Osteoblast (primary cell): ENCODE data around the gene TAF10. TPM values are rescaled to one million over a fixed set of nuclear protein-coding genes. Genes with fewer than 3 reads are reported as not detected.

Experiments
- DNase-seq: peaks from one replicate; pipeline ENCODE4 v3.0.0; 2011; ENCODE audit warnings: low spot score, mixed read lengths; ENCODE audit not compliant: insufficient read length; ENCODE audit errors: missing footprints
- H2AFZ ChIP-seq: 2 replicates; pipeline ENCODE4 v1.6.0; 2011; ENCODE audit warnings: mild to moderate bottlenecking, low read length
- H3K27ac ChIP-seq: 2 replicates; pipeline ENCODE4 v1.5.1; 2011; ENCODE audit warnings: mild to moderate bottlenecking, low read depth, low read length, moderate library complexity
- H3K27me3 ChIP-seq: 2 replicates; pipeline ENCODE4 v1.6.0; 2012; ENCODE audit warnings: mild to moderate bottlenecking, control low read depth, inconsistent platforms, low read length, moderate library complexity; ENCODE audit not compliant: insufficient read depth
- H3K36me3 ChIP-seq: 2 replicates; pipeline ENCODE4 v1.5.1; 2011; ENCODE audit warnings: mild to moderate bottlenecking, low read length, control low read depth, moderate library complexity; ENCODE audit not compliant: insufficient read depth
- H3K4me1 ChIP-seq: 2 replicates; pipeline ENCODE4 v1.5.1; 2011; ENCODE audit warnings: mild to moderate bottlenecking, low read length, control low read depth, moderate library complexity; ENCODE audit not compliant: insufficient read depth
- H3K4me2 ChIP-seq: 2 replicates; pipeline ENCODE4 v1.6.0; 2011; ENCODE audit warnings: mild to moderate bottlenecking, low read length; ENCODE audit not compliant: insufficient read depth
- H3K4me3 ChIP-seq: fragments of 200-600 bp; sonication (generic); 3 replicates; pipeline ENCODE4 v1.5.1; 2012; ENCODE audit warnings: mild to moderate bottlenecking, low read length, inconsistent platforms; ENCODE audit not compliant: insufficient read depth
- H3K79me2 ChIP-seq: 2 replicates; pipeline ENCODE4 v1.6.0; 2012; ENCODE audit warnings: mild to moderate bottlenecking, low read length, control low read depth, inconsistent platforms; ENCODE audit not compliant: insufficient read depth
- H3K9me3 ChIP-seq: 2 replicates; pipeline ENCODE4 v1.5.1; 2011; ENCODE audit warnings: low read depth, low read length, control low read depth
- H4K20me1 ChIP-seq: 2 replicates; pipeline ENCODE4 v1.6.0; 2012; ENCODE audit warnings: mild to moderate bottlenecking, low read length, control low read depth; ENCODE audit not compliant: insufficient read depth
- total RNA-seq: library from RNA; depleted of rRNA; stranded (reverse); fragments of >200 nt; gene quantifications from 2 replicates; pipeline ENCODE4 v1.2.3, GENCODE V29; 2012
- TF ChIP-seq, protein P1 (sequence below): IDR thresholded peaks from 2 replicates; pipeline ENCODE4 v1.5.1; 2011; ENCODE audit warnings: mild to moderate bottlenecking, low read depth, low read length, moderate library complexity; ENCODE audit errors: extremely low read depth

TAF10 gene
- total RNA-seq, 1 donor = 23.5 TPM

DNA sequence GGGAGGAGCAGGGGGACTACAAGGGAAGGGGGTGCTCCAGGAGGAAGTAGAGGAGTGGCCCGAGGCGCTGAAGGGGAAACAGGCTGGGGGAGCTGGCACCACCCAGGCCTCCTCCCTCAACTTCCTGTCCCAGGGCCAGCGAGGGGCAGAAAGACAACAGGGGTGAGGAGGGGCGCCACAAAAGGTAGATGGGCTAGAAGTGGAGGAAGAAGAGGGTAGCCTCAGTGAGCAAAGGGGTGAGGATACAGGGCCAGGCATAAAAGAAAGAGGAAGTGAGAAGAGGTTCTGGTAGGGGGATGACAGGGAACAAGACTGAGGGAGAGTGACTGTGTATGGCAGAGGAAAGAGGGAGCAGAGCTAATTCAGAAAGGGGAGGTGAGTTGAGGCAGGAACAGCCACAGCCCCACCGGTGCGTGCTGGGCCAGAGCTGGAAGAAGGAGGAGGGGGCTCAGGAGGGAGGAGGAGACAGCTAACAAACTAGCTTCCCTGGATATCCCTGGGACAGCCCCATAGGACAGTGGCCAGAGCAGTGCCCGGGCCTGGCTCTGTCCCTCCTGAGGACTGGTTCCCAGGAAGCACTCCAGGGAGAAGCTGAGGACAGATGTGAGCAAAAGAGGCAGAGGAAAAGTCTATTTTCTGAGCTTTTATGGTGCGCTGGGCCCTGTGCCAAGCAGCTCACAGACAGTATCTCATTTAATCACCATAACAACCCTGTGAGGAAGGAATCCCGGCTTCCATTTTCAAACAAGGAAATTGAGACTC, 35.1 kb upstream of the TAF10 start:
- no peak for DNase-seq
- H3K4me3 ChIP-seq = no peak overlapping the region
- H3K36me3 ChIP-seq = no peaks in the 10 kb centered on the region
- no peak overlapping the region for H3K27ac ChIP-seq
- H2AFZ ChIP-seq = no peak overlapping the region
- H3K27me3 ChIP-seq = peaks cover 76% of the 10 kb centered on the region
- H3K79me2 ChIP-seq = no peaks in the 10 kb centered on the region
- no peak overlapping the region for H3K4me2 ChIP-seq
- no peaks in the 10 kb centered on the region for H4K20me1 ChIP-seq
- H3K4me1 ChIP-seq = peaks cover 12% of the 10 kb centered on the region
- TF ChIP-seq, protein P1, sequence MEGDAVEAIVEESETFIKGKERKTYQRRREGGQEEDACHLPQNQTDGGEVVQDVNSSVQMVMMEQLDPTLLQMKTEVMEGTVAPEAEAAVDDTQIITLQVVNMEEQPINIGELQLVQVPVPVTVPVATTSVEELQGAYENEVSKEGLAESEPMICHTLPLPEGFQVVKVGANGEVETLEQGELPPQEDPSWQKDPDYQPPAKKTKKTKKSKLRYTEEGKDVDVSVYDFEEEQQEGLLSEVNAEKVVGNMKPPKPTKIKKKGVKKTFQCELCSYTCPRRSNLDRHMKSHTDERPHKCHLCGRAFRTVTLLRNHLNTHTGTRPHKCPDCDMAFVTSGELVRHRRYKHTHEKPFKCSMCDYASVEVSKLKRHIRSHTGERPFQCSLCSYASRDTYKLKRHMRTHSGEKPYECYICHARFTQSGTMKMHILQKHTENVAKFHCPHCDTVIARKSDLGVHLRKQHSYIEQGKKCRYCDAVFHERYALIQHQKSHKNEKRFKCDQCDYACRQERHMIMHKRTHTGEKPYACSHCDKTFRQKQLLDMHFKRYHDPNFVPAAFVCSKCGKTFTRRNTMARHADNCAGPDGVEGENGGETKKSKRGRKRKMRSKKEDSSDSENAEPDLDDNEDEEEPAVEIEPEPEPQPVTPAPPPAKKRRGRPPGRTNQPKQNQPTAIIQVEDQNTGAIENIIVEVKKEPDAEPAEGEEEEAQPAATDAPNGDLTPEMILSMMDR = no peak
- no peaks in the 10 kb centered on the region for H3K9me3 ChIP-seq

DNA sequence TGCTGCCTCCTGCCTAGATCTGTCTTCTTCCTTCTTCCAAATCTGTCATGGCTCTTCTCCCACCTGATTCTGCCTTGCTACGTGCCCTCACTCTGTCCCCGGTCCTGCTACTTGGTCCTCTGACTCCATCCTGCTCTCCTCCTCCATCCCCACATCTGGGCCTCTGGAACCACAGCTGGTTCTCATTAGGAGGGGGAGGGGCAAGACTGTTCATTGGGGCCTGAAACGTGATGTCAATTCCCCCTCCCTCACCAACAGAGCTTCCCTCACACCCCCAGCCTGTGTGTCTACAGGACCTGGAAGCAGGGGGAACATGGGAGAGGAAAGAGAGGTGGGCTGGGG, 34.5 kb upstream of the TAF10 start:
- DNase-seq = no peak
- H3K4me2 ChIP-seq = peak overlapping the region; percentile 74
- H3K4me3 ChIP-seq = peak overlapping the region; percentile 43

GRCh38 chr11:6646071-6646470, 34.1 kb upstream of the TAF10 start:
- Histone ChIP-seq H3K36me3 (no peaks in the 10 kb centered on the region), H3K27ac (no peak overlapping the region), H3K79me2 (no peaks in the 10 kb centered on the region), H3K9me3 (no peaks in the 10 kb centered on the region), H4K20me1 (no peaks in the 10 kb centered on the region), H3K27me3 (peaks cover 69% of the 10 kb centered on the region), H3K4me3 (peak overlapping the region; percentile 43), H3K4me2 (peak overlapping the region; percentile 74), H3K4me1 (peaks cover 12% of the 10 kb centered on the region), H2AFZ (peak overlapping the region; percentile 84)
- TF ChIP-seq, protein P1 = no peak
- peak; percentile 95 for DNase-seq

More for the DNA sequence above, 34.5 kb upstream of the TAF10 start:
- H3K4me1 ChIP-seq = peaks cover 12% of the 10 kb centered on the region
- no peaks in the 10 kb centered on the region for H4K20me1 ChIP-seq
- peaks cover 73% of the 10 kb centered on the region for H3K27me3 ChIP-seq
- no peaks in the 10 kb centered on the region for H3K36me3 ChIP-seq
- H3K79me2 ChIP-seq = no peaks in the 10 kb centered on the region
- H2AFZ ChIP-seq = peak overlapping the region; percentile 84
- H3K9me3 ChIP-seq = no peaks in the 10 kb centered on the region
- TF ChIP-seq, protein P1 = no peak
- no peak overlapping the region for H3K27ac ChIP-seq

- Histone ChIP-seq H4K20me1 (no peaks in the 10 kb centered on the region), H3K36me3 (no peaks in the 10 kb centered on the region), H3K27me3 (peaks cover 39% of the 10 kb centered on the region), H3K9me3 (no peaks in the 10 kb centered on the region), H2AFZ (no peak overlapping the region), H3K79me2 (no peaks in the 10 kb centered on the region), H3K4me1 (peaks cover 19% of the 10 kb centered on the region), H3K4me3 (no peak overlapping the region), H3K4me2 (no peak overlapping the region), H3K27ac (no peak overlapping the region)
- TF ChIP-seq, protein P1 = no peak
- no peak for DNase-seq
Observed at GRCh38 chr11:6642957-6643356, 30.9 kb upstream of the TAF10 start.
